Mononuclear cell (primary cell): ENCODE measurements around the gene EYA2. TPM values are rescaled to one million over a fixed set of nuclear protein-coding genes. Genes with fewer than 3 reads are reported as not detected.

Source experiments
- H3K27me3 ChIP-seq: 2 replicates; pipeline ENCODE4 v1.6.0; 2011; ENCODE audit warnings: low read length, control low read depth; ENCODE audit not compliant: insufficient read depth
- H3K4me1 ChIP-seq: 2 replicates; pipeline ENCODE4 v1.5.1; 2011; ENCODE audit warnings: mild to moderate bottlenecking, low read length, control low read depth; ENCODE audit not compliant: insufficient read depth
- H3K4me3 ChIP-seq: 2 replicates; pipeline ENCODE4 v1.5.1; 2011; ENCODE audit warnings: mild to moderate bottlenecking, low read length, moderate library complexity
- H3K9me3 ChIP-seq: 2 replicates; pipeline ENCODE4 v1.5.1; 2011; ENCODE audit warnings: low read depth, mild to moderate bottlenecking, control low read depth, low read length
- total RNA-seq: library from RNA; depleted of rRNA; stranded (reverse); fragments of >200 nt; gene quantifications from one replicate; pipeline ENCODE4 v1.2.3, GENCODE V29; 2012

Gene EYA2
- total RNA-seq, 1 donor: 0.10 TPM

- Histone ChIP-seq H3K4me1 (no peaks in the 10 kb centered on the region), H3K4me3 (no peak overlapping the region), H3K9me3 (no peaks in the 10 kb centered on the region), H3K27me3 (no peaks in the 10 kb centered on the region)
Observed at GRCh38 chr20:47003223-47003622, 108.6 kb downstream of the EYA2 start.

GRCh38 chr20:47004179-47004578 lies 109.5 kb downstream of the EYA2 start:
- Histone ChIP-seq H3K4me1 (no peaks in the 10 kb centered on the region), H3K9me3 (no peaks in the 10 kb centered on the region), H3K27me3 (no peaks in the 10 kb centered on the region), H3K4me3 (no peak overlapping the region)

- H3K4me1 ChIP-seq: no peaks in the 10 kb centered on the region
- H3K9me3 ChIP-seq: no peaks in the 10 kb centered on the region
- H3K4me3 ChIP-seq: no peak overlapping the region
- H3K27me3 ChIP-seq: no peaks in the 10 kb centered on the region
Observed at GRCh38 chr20:47007826-47008655, 113.4 kb downstream of the EYA2 start.

GRCh38 chr20:47008842-47009518 lies 114.3 kb downstream of the EYA2 start:
- Histone ChIP-seq H3K9me3 (no peaks in the 10 kb centered on the region), H3K27me3 (no peaks in the 10 kb centered on the region), H3K4me1 (no peaks in the 10 kb centered on the region), H3K4me3 (no peak overlapping the region)

GRCh38 chr20:47009784-47010183 lies 115.1 kb downstream of the EYA2 start:
- no peaks in the 10 kb centered on the region for H3K4me1 ChIP-seq
- H3K9me3 ChIP-seq: no peaks in the 10 kb centered on the region
- H3K4me3 ChIP-seq: no peak overlapping the region
- H3K27me3 ChIP-seq: no peaks in the 10 kb centered on the region

- no peaks in the 10 kb centered on the region for H3K27me3 ChIP-seq
- no peak overlapping the region for H3K4me3 ChIP-seq
- H3K4me1 ChIP-seq: no peaks in the 10 kb centered on the region
- no peaks in the 10 kb centered on the region for H3K9me3 ChIP-seq
Observed at GRCh38 chr20:47011984-47012383, 117.3 kb downstream of the EYA2 start.

- H3K4me1 ChIP-seq: no peaks in the 10 kb centered on the region
- H3K4me3 ChIP-seq: no peak overlapping the region
- H3K9me3 ChIP-seq: no peaks in the 10 kb centered on the region
- no peaks in the 10 kb centered on the region for H3K27me3 ChIP-seq
Observed at GRCh38 chr20:47013606-47014005, 119.0 kb downstream of the EYA2 start.

GRCh38 chr20:47016068-47016664 lies 121.5 kb downstream of the EYA2 start:
- no peaks in the 10 kb centered on the region for H3K9me3 ChIP-seq
- no peak overlapping the region for H3K4me3 ChIP-seq
- H3K27me3 ChIP-seq: no peaks in the 10 kb centered on the region
- H3K4me1 ChIP-seq: no peaks in the 10 kb centered on the region

GRCh38 chr20:47018381-47018780 lies 123.7 kb downstream of the EYA2 start:
- H3K27me3 ChIP-seq: no peaks in the 10 kb centered on the region
- no peaks in the 10 kb centered on the region for H3K4me1 ChIP-seq
- H3K9me3 ChIP-seq: no peaks in the 10 kb centered on the region
- no peak overlapping the region for H3K4me3 ChIP-seq

- no peaks in the 10 kb centered on the region for H3K27me3 ChIP-seq
- H3K4me3 ChIP-seq: no peak overlapping the region
- H3K4me1 ChIP-seq: peaks cover 3% of the 10 kb centered on the region
- no peaks in the 10 kb centered on the region for H3K9me3 ChIP-seq
Observed at GRCh38 chr20:47019121-47019824, 124.6 kb downstream of the EYA2 start.

- Histone ChIP-seq H3K27me3 (no peaks in the 10 kb centered on the region), H3K9me3 (no peaks in the 10 kb centered on the region), H3K4me1 (peaks cover 8% of the 10 kb centered on the region), H3K4me3 (no peak overlapping the region)
Observed at GRCh38 chr20:47020231-47020630, 125.6 kb downstream of the EYA2 start.

- H3K9me3 ChIP-seq: no peaks in the 10 kb centered on the region
- no peaks in the 10 kb centered on the region for H3K27me3 ChIP-seq
- H3K4me3 ChIP-seq: no peak overlapping the region
- peaks cover 8% of the 10 kb centered on the region for H3K4me1 ChIP-seq
Observed at GRCh38 chr20:47021850-47022249, 127.2 kb downstream of the EYA2 start.

GRCh38 chr20:47024461-47024937 lies 129.9 kb downstream of the EYA2 start:
- Histone ChIP-seq H3K4me3 (no peak overlapping the region), H3K9me3 (no peaks in the 10 kb centered on the region), H3K4me1 (peaks cover 8% of the 10 kb centered on the region), H3K27me3 (no peaks in the 10 kb centered on the region)

- no peak overlapping the region for H3K4me3 ChIP-seq
- no peaks in the 10 kb centered on the region for H3K9me3 ChIP-seq
- H3K4me1 ChIP-seq: peaks cover 8% of the 10 kb centered on the region
- no peaks in the 10 kb centered on the region for H3K27me3 ChIP-seq
Observed at GRCh38 chr20:47027042-47027441, 132.4 kb downstream of the EYA2 start.

GRCh38 chr20:47027456-47027855 lies 132.8 kb downstream of the EYA2 start:
- Histone ChIP-seq H3K9me3 (no peaks in the 10 kb centered on the region), H3K27me3 (no peaks in the 10 kb centered on the region), H3K4me3 (no peak overlapping the region), H3K4me1 (peaks cover 8% of the 10 kb centered on the region)
